NK-92 treated with Interleukin-12 subunit alpha and Interleukin-12 subunit beta, amount 100 ng/mL, for 24 hours (cell line): ENCODE measurements around the gene INPPL1.

Experiments
- DNase-seq: peaks from one replicate; lab custom pipeline; 2025; lab: John Stamatoyannopoulos, UW

The INPPL1 gene

GRCh38 chr11:72216638-72217037, 7.9 kb upstream of the INPPL1 start, which contains the start of gene FOLR2:
Gene FOLR2, plus strand, starts transcription at chr11:72216794. Its CDS starts 1,791 bp downstream, at chr11:72218585.
- DNase-seq = no peak

- DNase-seq = no peak
Observed at GRCh38 chr11:72217841-72218240, 6.7 kb upstream of the INPPL1 start.

- DNase-seq = no peak
Observed at GRCh38 chr11:72218251-72218745, 6.3 kb upstream of the INPPL1 start.

- no peak for DNase-seq
Observed at GRCh38 chr11:72220696-72221363, 3.7 kb upstream of the INPPL1 start.

DNA sequence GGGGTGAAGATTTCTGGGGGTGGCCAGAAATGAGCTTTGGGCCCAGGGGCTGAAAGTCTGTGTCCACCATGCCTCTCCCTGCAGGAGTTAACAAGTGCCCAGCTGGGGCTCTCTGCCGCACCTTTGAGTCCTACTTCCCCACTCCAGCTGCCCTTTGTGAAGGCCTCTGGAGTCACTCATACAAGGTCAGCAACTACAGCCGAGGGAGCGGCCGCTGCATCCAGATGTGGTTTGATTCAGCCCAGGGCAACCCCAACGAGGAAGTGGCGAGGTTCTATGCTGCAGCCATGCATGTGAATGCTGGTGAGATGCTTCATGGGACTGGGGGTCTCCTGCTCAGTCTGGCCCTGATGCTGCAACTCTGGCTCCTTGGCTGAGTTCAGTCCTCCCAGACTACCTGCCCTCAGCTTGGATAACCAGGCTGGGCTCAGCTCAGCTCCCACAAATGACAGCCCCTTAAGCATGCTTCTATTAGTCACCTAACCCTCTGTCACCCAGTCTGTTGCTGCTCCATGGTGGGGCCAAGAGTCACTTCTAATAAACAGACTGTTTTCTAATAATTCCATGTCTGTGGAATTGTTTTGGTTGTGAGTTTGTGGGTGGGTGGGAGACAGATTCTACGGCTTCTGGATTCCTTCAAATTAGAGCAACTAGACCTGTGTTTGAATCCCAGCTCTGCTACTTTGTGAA, 3.0 kb upstream of the INPPL1 start:
- DNase-seq = no peak

GRCh38 chr11:72222106-72222891, 2.3 kb upstream of the INPPL1 start:
- DNase-seq = no peak

DNA sequence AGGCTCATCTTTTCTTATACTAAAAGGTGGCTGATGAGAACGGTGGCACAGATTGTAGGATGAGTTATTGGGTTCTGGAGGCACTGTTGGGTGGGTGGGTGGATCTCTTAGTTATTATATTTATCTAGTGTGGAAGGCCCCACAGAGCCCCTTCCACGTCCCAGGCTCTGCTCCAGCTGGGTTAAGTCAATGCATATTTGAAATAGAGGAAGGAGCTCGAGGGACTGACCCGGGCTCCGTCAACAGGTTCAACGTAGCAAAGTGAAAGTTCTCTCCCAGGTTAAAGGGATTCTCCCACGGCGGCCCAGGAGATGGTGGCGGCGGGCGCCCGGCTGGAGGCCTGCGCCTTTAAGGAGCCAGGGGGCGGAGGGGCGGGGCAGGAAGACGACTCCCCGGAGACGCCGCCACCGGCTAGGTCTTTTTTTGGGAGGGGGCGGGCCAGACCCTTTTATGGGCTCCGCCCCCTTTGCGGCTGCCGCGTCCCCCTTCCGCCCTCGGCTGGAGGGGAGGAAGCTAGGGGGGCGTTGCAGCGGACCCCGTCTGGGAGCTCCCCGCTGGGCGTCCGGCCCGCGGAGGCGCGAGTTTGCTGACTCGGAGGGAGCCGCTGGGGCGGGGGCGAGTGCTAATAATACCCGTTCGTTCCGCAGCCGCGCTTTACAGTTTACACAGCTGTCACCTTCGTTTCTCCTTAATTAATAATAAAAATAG, 1.5 kb upstream of the INPPL1 start:
- DNase-seq = peak; percentile 93

GRCh38 chr11:72223615-72224563, 678 bp upstream of the INPPL1 start:
- peak; percentile 66 for DNase-seq

- DNase-seq = peak; percentile 37
Observed at GRCh38 chr11:72225411-72225951, 914 bp downstream of the INPPL1 start.

DNA sequence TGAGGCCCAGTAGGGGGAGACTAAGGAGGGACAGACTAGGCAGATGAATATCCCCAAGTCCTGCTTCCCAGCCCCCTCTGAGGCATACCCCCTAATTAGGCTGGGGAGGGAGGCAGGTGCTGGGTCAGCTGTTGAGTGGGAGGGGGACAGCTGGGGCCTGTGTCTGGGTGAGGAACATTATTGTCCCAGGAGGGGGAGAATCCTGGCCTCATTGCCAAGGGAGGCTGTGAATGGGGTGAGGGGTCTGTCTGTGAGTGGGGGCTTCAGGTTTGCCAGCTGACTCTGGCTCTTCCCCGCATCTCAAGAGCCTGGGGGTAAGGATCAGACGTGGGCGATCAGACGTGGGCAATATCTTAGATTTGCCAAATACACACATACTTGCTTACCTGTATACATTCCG, 2.1 kb downstream of the INPPL1 start:
- no peak for DNase-seq

- no peak for DNase-seq
Observed at GRCh38 chr11:72227316-72228228, 3.0 kb downstream of the INPPL1 start.

DNA sequence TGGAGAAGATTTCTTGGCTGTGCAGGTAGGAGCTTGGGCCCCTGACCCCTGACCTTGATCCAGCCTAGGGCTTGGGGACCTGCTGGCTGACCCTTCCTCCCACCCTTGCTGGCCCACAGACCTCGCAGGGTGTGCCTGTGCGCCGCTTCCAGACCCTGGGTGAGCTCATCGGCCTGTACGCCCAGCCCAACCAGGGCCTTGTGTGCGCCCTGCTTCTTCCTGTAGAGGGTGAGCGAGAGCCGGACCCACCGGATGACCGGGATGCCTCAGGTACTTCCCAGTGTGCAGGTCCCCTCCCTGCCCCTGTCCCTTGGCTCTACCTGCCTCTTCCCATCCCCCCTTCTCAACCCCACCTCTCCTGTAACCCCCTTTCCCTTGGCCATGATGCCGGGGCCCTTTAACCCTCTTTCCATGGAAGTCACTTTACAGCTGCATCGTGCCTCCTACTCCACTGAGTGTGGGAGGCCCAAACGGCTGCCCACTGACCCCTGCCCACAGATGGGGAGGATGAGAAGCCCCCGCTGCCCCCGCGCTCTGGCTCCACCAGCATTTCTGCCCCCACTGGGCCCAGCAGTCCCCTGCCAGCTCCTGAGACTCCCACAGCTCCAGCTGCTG, 3.8 kb downstream of the INPPL1 start:
- DNase-seq = no peak

DNA sequence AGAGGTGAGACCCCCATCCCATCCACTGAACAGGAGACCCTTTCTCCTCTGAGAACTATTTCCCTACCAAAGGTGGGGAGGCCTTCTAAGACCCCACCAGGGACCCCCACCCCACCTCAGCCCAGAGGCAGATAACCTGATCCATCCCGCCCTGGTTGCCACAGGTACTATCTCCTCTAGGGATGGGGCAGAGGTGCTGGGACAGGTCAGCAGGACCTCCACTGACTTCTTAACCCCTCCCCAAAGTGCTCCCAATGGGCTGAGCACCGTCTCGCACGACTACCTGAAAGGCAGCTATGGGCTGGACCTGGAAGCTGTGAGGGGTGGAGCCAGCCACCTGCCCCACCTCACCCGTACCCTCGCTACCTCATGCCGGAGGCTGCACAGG, 4.3 kb downstream of the INPPL1 start:
- no peak for DNase-seq

DNA sequence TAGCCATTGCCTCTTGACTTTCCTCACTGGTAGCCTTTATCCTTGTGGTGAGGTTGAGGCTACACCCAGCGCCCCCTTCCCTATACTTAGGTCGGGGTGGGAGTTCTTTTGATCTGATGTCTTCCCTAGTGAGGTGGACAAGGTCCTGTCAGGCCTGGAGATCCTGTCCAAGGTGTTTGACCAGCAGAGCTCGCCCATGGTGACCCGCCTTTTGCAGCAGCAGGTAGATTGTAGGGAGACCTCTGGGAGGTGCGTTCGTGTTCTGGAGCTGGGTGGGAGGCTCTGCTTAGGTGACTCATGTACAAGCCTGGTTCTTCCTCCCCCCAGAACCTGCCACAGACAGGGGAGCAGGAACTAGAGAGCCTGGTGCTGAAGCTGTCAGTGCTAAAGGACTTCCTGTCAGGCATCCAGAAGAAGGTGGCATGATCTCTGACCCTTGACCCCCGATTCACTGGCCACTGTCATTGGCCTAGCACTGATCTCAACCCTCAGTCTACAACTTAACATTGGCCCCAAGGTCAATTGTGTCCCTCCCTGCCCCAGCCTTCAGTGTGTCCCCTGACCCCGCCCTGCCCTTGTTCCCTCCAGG, 4.9 kb downstream of the INPPL1 start:
- DNase-seq = no peak

DNA sequence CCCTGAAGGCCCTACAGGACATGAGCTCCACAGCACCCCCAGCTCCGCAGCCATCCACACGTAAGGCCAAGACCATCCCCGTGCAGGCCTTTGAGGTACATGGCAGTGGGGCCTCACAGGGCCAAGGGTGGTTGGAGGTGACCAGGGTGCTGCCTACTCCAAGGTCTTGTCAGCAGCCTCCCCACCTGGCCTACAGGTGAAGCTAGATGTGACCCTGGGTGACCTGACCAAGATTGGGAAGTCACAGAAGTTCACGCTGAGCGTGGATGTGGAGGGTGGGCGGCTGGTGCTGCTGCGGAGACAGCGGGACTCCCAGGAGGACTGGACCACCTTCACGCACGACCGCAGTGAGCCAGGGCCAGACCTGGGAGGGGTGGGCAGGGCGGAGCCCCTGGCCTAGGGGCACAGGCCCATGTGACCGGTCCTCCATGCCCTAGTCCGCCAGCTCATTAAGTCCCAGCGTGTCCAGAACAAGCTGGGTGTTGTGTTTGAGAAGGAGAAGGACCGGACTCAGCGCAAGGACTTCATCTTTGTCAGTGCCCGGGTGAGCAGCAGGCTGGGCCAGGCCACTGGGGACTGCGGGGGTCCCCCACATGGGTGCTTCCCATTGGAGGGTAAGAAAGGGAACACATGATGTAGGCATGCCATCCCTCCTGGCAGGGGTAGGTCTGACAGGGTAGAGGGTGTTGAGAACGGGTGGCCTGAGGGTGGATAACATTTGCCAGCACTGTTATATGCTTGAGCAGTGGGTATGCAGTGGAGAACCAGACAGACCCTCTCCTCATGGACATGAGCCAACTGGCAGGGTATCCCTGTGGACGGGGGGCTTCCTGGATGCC, 5.6 kb downstream of the INPPL1 start:
- no peak for DNase-seq

GRCh38 chr11:72230764-72231365, 6.3 kb downstream of the INPPL1 start:
- DNase-seq = no peak
